H1 (cell line): ENCODE data around the gene TMEM164. TPM values are rescaled to one million over a fixed set of nuclear protein-coding genes. Genes with fewer than 3 reads are reported as not detected.

Experiments used
- CTCF ChIA-PET: fragments of 300-600 bp; sonication (Branson Sonifier 250); formaldehyde crosslinking; loops from one replicate; lab custom pipeline; 2021; ENCODE audit not compliant: partially characterized antibody; lab: Charles Lee
- POLR2A ChIA-PET: fragments of 300-600 bp; sonication (Branson Sonifier 250); formaldehyde crosslinking; loops from one replicate; lab custom pipeline; 2021; ENCODE audit warnings: inconsistent platforms; ENCODE audit not compliant: partially characterized antibody; lab: Charles Lee
- DNase-seq, 2 experiments: peaks; one replicate each; pipeline versions ENCODE4 v3.0.0 to v3.0.0-alpha.2; 2010 to 2022; ENCODE audit warnings: low spot score in 2 of 2, low read depth in 1 of 2, mixed read lengths in 1 of 2
- FAIRE-seq: peaks from 2 replicates; lab custom pipeline; 2011; peaks lifted over from hg19 to GRCh38; lab: Jason Lieb, UNC
- H2AFZ ChIP-seq: 2 replicates; pipeline ENCODE4 v1.8.1; 2012; ENCODE audit warnings: low read length, inconsistent platforms
- H2AK5ac ChIP-seq: 2 replicates; pipeline ENCODE4 v1.6.1; 2013; ENCODE audit warnings: low read depth, low read length
- H2BK120ac ChIP-seq: replicated peaks from 2 replicates; pipeline ENCODE3; 2013; ENCODE audit warnings: low read depth, low read length, inconsistent platforms
- H2BK12ac ChIP-seq: 2 replicates; pipeline ENCODE4 v1.6.1; 2013; ENCODE audit warnings: low read depth, low read length
- H2BK15ac ChIP-seq: 2 replicates; pipeline ENCODE4 v1.6.1; 2013; ENCODE audit warnings: low read length
- H2BK20ac ChIP-seq: 2 replicates; pipeline ENCODE4 v1.6.1; 2013; ENCODE audit warnings: low read length
- H2BK5ac ChIP-seq: 2 replicates; pipeline ENCODE4 v1.6.1; 2013; ENCODE audit warnings: low read depth, low read length
- H3K14ac ChIP-seq: 2 replicates; pipeline ENCODE4 v1.6.1; 2013; ENCODE audit warnings: inconsistent platforms; ENCODE audit not compliant: insufficient read length
- H3K18ac ChIP-seq: 2 replicates; pipeline ENCODE4 v1.6.1; 2013; ENCODE audit warnings: low read length; ENCODE audit errors: extremely low read depth
- H3K23ac ChIP-seq: 2 replicates; pipeline ENCODE4 v1.6.1; 2013; ENCODE audit warnings: inconsistent platforms; ENCODE audit not compliant: insufficient read length
- H3K23me2 ChIP-seq: 2 replicates; pipeline ENCODE4 v1.6.1; 2013; ENCODE audit warnings: low read depth, low read length
- H3K27ac ChIP-seq: 2 replicates; pipeline ENCODE4 v1.6.1; 2011; ENCODE audit warnings: low read depth, low read length, inconsistent platforms
- H3K27me3 ChIP-seq, 4 experiments: replicated peaks in 1 of 4; 1 replicate in 1 of 4; 2 replicates in 3 of 4; pipeline versions ENCODE4 v1.6.1 to v1.8.1; 2011 to 2013; ENCODE audit warnings: low read length in 3 of 4, mild to moderate bottlenecking in 3 of 4, inconsistent platforms in 2 of 4, mixed read lengths in 2 of 4, moderate library complexity in 1 of 4; ENCODE audit not compliant: control insufficient read depth in 3 of 4, insufficient read depth in 3 of 4; ENCODE audit errors: extremely low read depth in 1 of 4
- H3K36me3 ChIP-seq, 4 experiments: 2 replicates each; pipeline versions ENCODE4 v1.6.1 to v1.8.1; 2011 to 2013; ENCODE audit warnings: mild to moderate bottlenecking in 4 of 4, low read length in 3 of 4, moderate library complexity in 2 of 4, control low read depth in 1 of 4, inconsistent platforms in 1 of 4; ENCODE audit not compliant: insufficient read depth in 4 of 4, control insufficient read depth in 2 of 4
- H3K4ac ChIP-seq: replicated peaks from 2 replicates; pipeline ENCODE3; 2013; ENCODE audit warnings: low read length, low read depth, mixed read lengths, inconsistent platforms; ENCODE audit not compliant: insufficient read length
- H3K4me1 ChIP-seq, 4 experiments: replicated peaks in 1 of 4; 1 replicate in 1 of 4; 2 replicates in 3 of 4; pipeline versions ENCODE4 v1.6.1 to v1.8.1; 2011 to 2013; ENCODE audit warnings: low read length in 3 of 4, inconsistent platforms in 2 of 4, mixed read lengths in 1 of 4; ENCODE audit not compliant: insufficient read depth in 4 of 4, control insufficient read depth in 3 of 4
- H3K4me2 ChIP-seq, 2 experiments: 2 replicates each; pipeline versions ENCODE4 v1.6.1 to v1.8.1; 2011 to 2013; ENCODE audit warnings: low read depth in 2 of 2, low read length in 2 of 2, control low read depth in 1 of 2, inconsistent platforms in 1 of 2, mild to moderate bottlenecking in 1 of 2; ENCODE audit not compliant: insufficient read depth in 1 of 2
- H3K4me3 ChIP-seq, 4 experiments: fragments of 200-600, 300-600 bp in 1 of 4; sonication (generic), shearing (Covaris generic), sonication (Bioruptor Twin) in 1 of 4; 2 replicates each; pipeline versions ENCODE4 v1.5.1 to v1.8.1; 2011 to 2016; ENCODE audit warnings: low read length in 4 of 4, low read depth in 3 of 4, control low read depth in 2 of 4, inconsistent platforms in 2 of 4, mild to moderate bottlenecking in 2 of 4, mixed read lengths in 1 of 4, moderate library complexity in 1 of 4; ENCODE audit not compliant: insufficient read depth in 2 of 4; ENCODE audit errors: extremely low read depth in 1 of 4
- H3K56ac ChIP-seq: replicated peaks from 2 replicates; pipeline ENCODE3; 2013; ENCODE audit warnings: low read depth, mild to moderate bottlenecking, mixed read lengths, low read length, inconsistent platforms; ENCODE audit not compliant: insufficient read length
- H3K79me1 ChIP-seq: 2 replicates; pipeline ENCODE4 v1.6.1; 2013; ENCODE audit warnings: low read depth, low read length, control low read depth
- H3K79me2 ChIP-seq, 2 experiments: 2 replicates each; pipeline versions ENCODE4 v1.6.1 to v1.8.1; 2012 to 2013; ENCODE audit warnings: low read length in 2 of 2, mild to moderate bottlenecking in 2 of 2, inconsistent platforms in 1 of 2; ENCODE audit not compliant: insufficient read depth in 2 of 2, control insufficient read depth in 1 of 2
- H3K9ac ChIP-seq, 4 experiments: replicated peaks in 1 of 4; 1 replicate in 1 of 4; 2 replicates in 3 of 4; pipeline versions ENCODE4 v1.6.1 to v1.8.1; 2011 to 2013; ENCODE audit warnings: low read depth in 3 of 4, low read length in 3 of 4, control low read depth in 2 of 4, mild to moderate bottlenecking in 2 of 4, moderate library complexity in 2 of 4, inconsistent platforms in 1 of 4; ENCODE audit errors: extremely low read depth in 1 of 4
- H3K9me3 ChIP-seq, 2 experiments: 2 replicates each; pipeline versions ENCODE4 v1.6.1 to v1.8.1; 2012 to 2013; ENCODE audit warnings: mild to moderate bottlenecking in 2 of 2, moderate library complexity in 2 of 2, control low read depth in 1 of 2, inconsistent platforms in 1 of 2, low read depth in 1 of 2, low read length in 1 of 2, mixed read lengths in 1 of 2; ENCODE audit not compliant: insufficient read depth in 2 of 2
- H4K20me1 ChIP-seq, 2 experiments: replicated peaks in 1 of 2; 2 replicates each; pipeline versions ENCODE3 to v1.8.1; 2011 to 2013; ENCODE audit warnings: inconsistent platforms in 2 of 2, low read length in 2 of 2, mild to moderate bottlenecking in 1 of 2; ENCODE audit not compliant: insufficient read depth in 2 of 2, control insufficient read depth in 1 of 2
- H4K5ac ChIP-seq: 2 replicates; pipeline ENCODE4 v1.6.1; 2013; ENCODE audit warnings: low read length, low read depth, mixed read lengths, inconsistent platforms; ENCODE audit not compliant: insufficient read length
- H4K8ac ChIP-seq: 2 replicates; pipeline ENCODE4 v1.8.0; 2013; ENCODE audit warnings: mild to moderate bottlenecking, moderate library complexity, low read length, inconsistent platforms; ENCODE audit not compliant: insufficient read depth; ENCODE audit errors: extremely low read depth
- H4K91ac ChIP-seq: replicated peaks from 2 replicates; pipeline ENCODE3; 2013; ENCODE audit warnings: low read length, mixed read lengths, inconsistent platforms; ENCODE audit not compliant: insufficient read length
- BRCA1 ChIP-seq: IDR thresholded peaks from 2 replicates; pipeline ENCODE4 v1.6.1; 2012; ENCODE audit warnings: low read depth, low read length, improper control_type of control experiment
- SAP30 ChIP-seq: fragments of 300-600 bp; sonication (generic); IDR thresholded peaks from 2 replicates; pipeline ENCODE4 v1.7.1; 2012; ENCODE audit warnings: low read length, moderate library complexity, mild to moderate bottlenecking, inconsistent platforms; ENCODE audit not compliant: insufficient read depth, insufficient replicate concordance
- ZNF274 ChIP-seq: IDR thresholded peaks from 2 replicates; pipeline ENCODE4 v1.7.0; 2012; ENCODE audit warnings: low read length, borderline replicate concordance; ENCODE audit errors: extremely low read depth
- WGBS, 2 experiments: shearing (Covaris generic) in 1 of 2; methylation state at CpG; one replicate each; pipeline versions ENCODE4 v1.1.6 to v1.1.7; 2013 to 2015; ENCODE audit warnings: low lambda C conversion rate in 2 of 2, mixed read lengths in 2 of 2, inconsistent platforms in 1 of 2, low coverage in 1 of 2, missing lambda C conversion rate in 1 of 2; ENCODE audit not compliant: insufficient replicate concordance in 2 of 2, insufficient coverage in 1 of 2, insufficient read length in 1 of 2; ENCODE audit errors: extremely low coverage in 1 of 2, missing lambda C conversion rate in 1 of 2; 5-methylcytosine and 5-hydroxymethylcytosine counted together
- polyA plus RNA-seq, 7 experiments: library from polyadenylated mRNA; depleted of rRNA in 3 of 7; stranded (reverse) in 5 of 7; unstranded in 2 of 7; fragments of >200 nt in 5 of 7; fragments of 200-250 nt in 2 of 7; gene quantifications; 1 replicate in 5 of 7; 2 replicates in 1 of 7; 4 replicates in 1 of 7; pipeline versions ENCODE4 v1.2.1 to v1.2.3, GENCODE V29; 2011 to 2013; ENCODE audit warnings: missing spikeins in 2 of 7, mixed read lengths in 2 of 7
- total RNA-seq: library from RNA; stranded (reverse); fragmentation: NEBNext Ultra II Directional; extraction: Animal tissue kit (Norgen Biotek cat#: 25700); gene quantifications from 2 replicates; pipeline ENCODE4 v1.2.1, GENCODE V29; 2021

TMEM164 gene
- total and polyA plus RNA-seq, 2 of the 8 experiments (the other 6 are each of a cell fraction or from before 2014, with no cell fraction given) = 7.3 to 14.8 TPM

DNA sequence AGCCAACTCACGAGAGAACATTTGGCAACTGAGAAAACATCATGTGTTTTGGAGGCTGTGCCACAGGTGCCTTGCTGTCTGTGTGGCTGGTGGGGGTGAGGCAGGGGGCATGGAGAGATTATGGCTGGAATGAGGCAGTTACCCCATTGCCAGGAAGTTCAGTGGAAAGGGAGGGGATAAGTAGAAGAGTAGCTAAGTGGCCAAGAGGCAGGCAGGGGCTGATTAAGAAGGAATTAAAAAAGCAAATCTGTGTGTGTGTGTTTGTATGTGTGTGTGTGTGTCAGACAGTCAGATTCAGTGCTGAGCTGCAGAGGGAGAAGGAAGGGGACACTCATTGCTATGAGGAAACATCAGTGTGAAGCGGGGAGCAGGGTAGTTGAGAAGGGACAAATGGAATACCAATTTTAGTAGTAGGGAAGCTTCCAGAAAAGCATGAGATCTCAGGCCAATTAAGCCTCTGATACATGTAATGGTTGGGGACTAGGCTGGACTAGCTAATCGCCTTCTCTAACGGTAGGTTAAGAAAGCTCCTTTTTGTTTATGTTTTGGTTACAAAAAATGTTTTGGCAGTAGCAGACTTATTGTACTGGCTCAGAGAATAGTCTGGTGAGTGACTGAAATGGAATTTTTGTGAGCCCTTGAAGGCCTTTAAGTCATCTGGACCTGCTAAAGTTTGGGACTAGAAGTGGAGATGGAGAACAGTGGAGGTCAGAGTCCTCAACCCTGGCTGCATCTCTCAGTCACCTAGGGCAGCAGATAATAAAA lies 18.5 kb downstream of the TMEM164 start:
- CTCF ChIA-PET = interaction anchor here (0.6 to 1.8 kb wide), 3 partner anchors 104 to 193 kb away, joined by 3 to 4 read pairs (median 3); no protein-coding TSS in a partner anchor
- Histone ChIP-seq H2BK5ac (no peak overlapping the region), H4K8ac (no peak overlapping the region), H3K23me2 (no peaks in the 10 kb centered on the region), H3K56ac (no peak overlapping the region), H2BK12ac (no peak overlapping the region), H3K9me3 (no peaks in the 10 kb centered on the region), H3K18ac (no peak overlapping the region), H3K79me2 (no peaks in the 10 kb centered on the region), H4K5ac (no peak overlapping the region), H3K27ac (no peak overlapping the region), H3K27me3 (no peaks in the 10 kb centered on the region), H3K14ac (no peak overlapping the region), H3K23ac (no peak overlapping the region), H3K4me2 (no peak overlapping the region), H3K4ac (no peak overlapping the region), H2AK5ac (no peak overlapping the region), H4K20me1 (no peaks in the 10 kb centered on the region), H3K36me3 (no peaks in the 10 kb centered on the region; a peak in 2 of 8 replicates), H4K91ac (no peak overlapping the region), H3K4me3 (no peak overlapping the region), H3K79me1 (no peaks in the 10 kb centered on the region), H2BK120ac (no peak overlapping the region), H3K4me1 (peaks cover 0 to 3% (median 3%) of the 10 kb centered on the region in 4 experiments; a peak in 3 of 7 replicates), H2BK20ac (no peak overlapping the region), H2AFZ (no peak overlapping the region), H2BK15ac (no peak overlapping the region), H3K9ac (no peak overlapping the region)
- WGBS, 2 experiments = 90% methylated on average over 4 of the region's 4 CpGs; no CpG with 5 or more reads in 1 of the 2 experiments
- POLR2A ChIA-PET = no interaction called here
- FAIRE-seq (no peak), DNase-seq (no peak)
- TF ChIP-seq SAP30 = no peak
- no peak for TF ChIP-seq BRCA1
- no peak for TF ChIP-seq ZNF274
